Prostate gland (tissue), 2 donors: ENCODE measurements around the gene PLEKHN1. TPM values are rescaled to one million over a fixed set of nuclear protein-coding genes. Genes with fewer than 3 reads are reported as not detected.

Experiments
- DNase-seq: peaks from one replicate; pipeline ENCODE4 v3.0.0-alpha.2; 2019; ENCODE audit warnings: low spot score
- H3K27ac ChIP-seq, 2 donors: fragments of 200-600 bp; sonication (generic); 2 replicates each; pipeline ENCODE4 v1.5.1; 2017 to 2019
- H3K27me3 ChIP-seq: fragments of 200-600 bp; sonication (generic); replicated peaks from 2 replicates; pipeline ENCODE4 v1.5.1; 2019; ENCODE audit not compliant: insufficient read depth
- H3K36me3 ChIP-seq, 2 donors: fragments of 200-600 bp; sonication (generic); 1 replicate in 1 of 2; 2 replicates in 1 of 2; pipeline versions ENCODE4 v1.5.1 to v1.8.1; 2017 to 2019
- H3K4me1 ChIP-seq: fragments of 200-600 bp; sonication (generic); replicated peaks from 2 replicates; pipeline ENCODE4 v1.5.1; 2019
- H3K4me3 ChIP-seq, 2 donors: fragments of 200-600 bp; sonication (generic); 2 replicates each; pipeline ENCODE4 v1.5.1; 2017 to 2019
- H3K9me3 ChIP-seq: fragments of 200-600 bp; sonication (generic); 2 replicates; pipeline ENCODE4 v1.5.1; 2017
- POLR2A ChIP-seq: fragments of 450-650 bp; IDR thresholded peaks from one replicate; pipeline ENCODE4 v1.6.1; 2016; ENCODE audit warnings: antibody characterized with exemption, mild to moderate bottlenecking
- POLR2AphosphoS5 ChIP-seq: sonication (generic); formaldehyde crosslinking; IDR thresholded peaks from one replicate; pipeline ENCODE4 v1.6.1; 2017; ENCODE audit warnings: antibody characterized with exemption
- WGBS: methylation state at CpG from one replicate; pipeline ENCODE4 v1.1.5; 2018; 5-methylcytosine and 5-hydroxymethylcytosine counted together
- intact Hi-C: fragments of 100-400 bp; cut with DNase I; formaldehyde crosslinking; loops from one replicate; pipeline ENCODE4 v1.14.2; 2022
- total RNA-seq, 2 donors: library from RNA; depleted of rRNA; stranded (reverse); fragments of >200 nt; gene quantifications; one replicate each; pipeline ENCODE4 v1.1.0, GENCODE V29; 2016
- TF ChIP-seq, protein P1 (sequence below), 4 experiments: fragments of 200-600 bp in 2 of 4; fragments of 450-650 bp in 2 of 4; sonication (generic) in 2 of 4; IDR thresholded peaks; 1 replicate in 3 of 4; 2 replicates in 1 of 4; pipeline ENCODE4 v1.5.1; 2016 to 2019; ENCODE audit warnings: antibody characterized with exemption in 4 of 4, mild to moderate bottlenecking in 2 of 4, moderate library complexity in 2 of 4

The PLEKHN1 gene
- total RNA-seq, 2 donors from 2014 or later, result 1.4 to 6.4 TPM

DNA sequence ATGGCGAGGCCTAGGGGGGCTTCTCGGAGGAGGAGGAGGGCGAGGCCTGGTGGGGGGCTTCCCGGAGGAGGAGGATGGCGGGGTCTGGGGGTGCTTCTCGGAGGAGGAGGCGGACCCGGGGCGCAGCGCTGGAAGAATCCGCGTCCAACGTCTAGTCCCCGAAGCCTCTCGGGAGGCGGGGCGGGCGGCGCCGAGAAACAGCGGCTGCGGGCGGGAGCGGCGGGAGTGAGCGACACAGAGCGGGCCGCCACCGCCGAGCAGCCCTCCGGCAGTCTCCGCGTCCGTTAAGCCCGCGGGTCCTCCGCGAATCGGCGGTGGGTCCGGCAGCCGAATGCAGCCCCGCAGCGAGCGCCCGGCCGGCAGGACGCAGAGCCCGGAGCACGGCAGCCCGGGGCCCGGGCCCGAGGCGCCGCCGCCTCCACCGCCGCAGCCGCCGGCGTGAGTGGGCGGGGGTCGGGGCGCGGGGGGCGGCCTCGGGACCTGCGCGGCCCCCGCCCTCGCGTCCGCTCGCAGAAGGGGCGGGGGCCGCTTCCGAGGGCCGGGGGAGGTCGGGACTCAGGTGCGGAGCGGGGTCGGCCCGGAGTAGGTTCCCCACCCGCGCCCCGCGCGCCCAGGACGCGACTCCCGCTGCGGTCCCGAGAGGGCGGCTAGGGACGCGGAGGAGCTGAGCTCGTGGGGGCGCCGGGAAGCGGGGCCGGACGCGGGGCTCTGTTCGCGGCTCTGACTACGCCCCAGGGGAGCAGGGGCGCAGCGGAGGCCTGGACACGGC is 5.7 kb upstream of the PLEKHN1 start, which contains the start of gene KLHL17:
KLHL17 (plus strand) TSS at position 222 of the 769 bp plus-strand sequence; CDS start at position 332, 110 bp downstream.
- TF ChIP-seq, protein P1, sequence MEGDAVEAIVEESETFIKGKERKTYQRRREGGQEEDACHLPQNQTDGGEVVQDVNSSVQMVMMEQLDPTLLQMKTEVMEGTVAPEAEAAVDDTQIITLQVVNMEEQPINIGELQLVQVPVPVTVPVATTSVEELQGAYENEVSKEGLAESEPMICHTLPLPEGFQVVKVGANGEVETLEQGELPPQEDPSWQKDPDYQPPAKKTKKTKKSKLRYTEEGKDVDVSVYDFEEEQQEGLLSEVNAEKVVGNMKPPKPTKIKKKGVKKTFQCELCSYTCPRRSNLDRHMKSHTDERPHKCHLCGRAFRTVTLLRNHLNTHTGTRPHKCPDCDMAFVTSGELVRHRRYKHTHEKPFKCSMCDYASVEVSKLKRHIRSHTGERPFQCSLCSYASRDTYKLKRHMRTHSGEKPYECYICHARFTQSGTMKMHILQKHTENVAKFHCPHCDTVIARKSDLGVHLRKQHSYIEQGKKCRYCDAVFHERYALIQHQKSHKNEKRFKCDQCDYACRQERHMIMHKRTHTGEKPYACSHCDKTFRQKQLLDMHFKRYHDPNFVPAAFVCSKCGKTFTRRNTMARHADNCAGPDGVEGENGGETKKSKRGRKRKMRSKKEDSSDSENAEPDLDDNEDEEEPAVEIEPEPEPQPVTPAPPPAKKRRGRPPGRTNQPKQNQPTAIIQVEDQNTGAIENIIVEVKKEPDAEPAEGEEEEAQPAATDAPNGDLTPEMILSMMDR (IDR thresholded peaks at IDR 0.05), result no peak
- TF ChIP-seq POLR2A (no peak), POLR2AphosphoS5 (no peak)
- intact Hi-C loops, result no loop called here

DNA sequence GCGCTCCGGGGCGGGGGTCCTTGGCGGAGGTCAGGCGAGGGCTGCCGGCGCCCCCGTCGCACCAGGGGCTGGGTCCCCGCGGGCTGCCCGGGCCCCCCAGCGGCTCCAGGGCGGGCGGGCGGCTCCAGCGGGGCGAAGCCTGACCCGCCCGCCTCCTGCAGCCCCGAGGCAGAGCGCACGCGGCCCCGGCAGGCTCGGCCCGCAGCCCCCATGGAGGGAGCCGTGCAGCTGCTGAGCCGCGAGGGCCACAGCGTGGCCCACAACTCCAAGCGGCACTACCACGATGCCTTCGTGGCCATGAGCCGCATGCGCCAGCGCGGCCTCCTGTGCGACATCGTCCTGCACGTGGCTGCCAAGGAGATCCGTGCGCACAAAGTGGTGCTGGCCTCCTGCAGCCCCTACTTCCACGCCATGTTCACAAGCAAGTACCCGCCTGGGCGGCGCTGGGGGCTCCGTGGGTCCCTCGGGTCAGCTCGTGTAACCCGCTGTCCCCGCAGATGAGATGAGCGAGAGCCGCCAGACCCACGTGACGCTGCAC is 5.1 kb upstream of the PLEKHN1 start:
- TF ChIP-seq, protein P1 (IDR thresholded peaks at IDR 0.05), result no peak
- TF ChIP-seq POLR2A (no peak), POLR2AphosphoS5 (no peak)
- no peaks in the 10 kb centered on the region for H3K27me3 ChIP-seq
- DNase-seq, result no peak
- WGBS, result 41% methylated on average over 48 of the region's 56 CpGs
- no peaks in the 10 kb centered on the region for H3K9me3 ChIP-seq
- no peak overlapping the region for H3K27ac ChIP-seq
- H3K4me3 ChIP-seq, result peak overlapping the region; percentile 84 to 90
- peaks cover 0 to 6% of the 10 kb centered on the region in 2 donors for H3K36me3 ChIP-seq
- peaks cover 10% of the 10 kb centered on the region for H3K4me1 ChIP-seq
- intact Hi-C loops, result no loop called here

More for the DNA sequence above, 5.7 kb upstream of the PLEKHN1 start, which contains the start of gene KLHL17:
- no peaks in the 10 kb centered on the region for H3K9me3 ChIP-seq
- H3K4me1 ChIP-seq, result peaks cover 6% of the 10 kb centered on the region
- no peak within 1 kb of the TSS for H3K27ac ChIP-seq
- peaks cover 5 to 8% of the 10 kb centered on the region in 2 donors for H3K36me3 ChIP-seq
- peak; percentile 46 for DNase-seq
- 1% methylated on average over 82 of the region's 109 CpGs for WGBS
- H3K27me3 ChIP-seq, result no peaks in the 10 kb centered on the region
- peak within 1 kb of the TSS; percentile 84 to 90 for H3K4me3 ChIP-seq

DNA sequence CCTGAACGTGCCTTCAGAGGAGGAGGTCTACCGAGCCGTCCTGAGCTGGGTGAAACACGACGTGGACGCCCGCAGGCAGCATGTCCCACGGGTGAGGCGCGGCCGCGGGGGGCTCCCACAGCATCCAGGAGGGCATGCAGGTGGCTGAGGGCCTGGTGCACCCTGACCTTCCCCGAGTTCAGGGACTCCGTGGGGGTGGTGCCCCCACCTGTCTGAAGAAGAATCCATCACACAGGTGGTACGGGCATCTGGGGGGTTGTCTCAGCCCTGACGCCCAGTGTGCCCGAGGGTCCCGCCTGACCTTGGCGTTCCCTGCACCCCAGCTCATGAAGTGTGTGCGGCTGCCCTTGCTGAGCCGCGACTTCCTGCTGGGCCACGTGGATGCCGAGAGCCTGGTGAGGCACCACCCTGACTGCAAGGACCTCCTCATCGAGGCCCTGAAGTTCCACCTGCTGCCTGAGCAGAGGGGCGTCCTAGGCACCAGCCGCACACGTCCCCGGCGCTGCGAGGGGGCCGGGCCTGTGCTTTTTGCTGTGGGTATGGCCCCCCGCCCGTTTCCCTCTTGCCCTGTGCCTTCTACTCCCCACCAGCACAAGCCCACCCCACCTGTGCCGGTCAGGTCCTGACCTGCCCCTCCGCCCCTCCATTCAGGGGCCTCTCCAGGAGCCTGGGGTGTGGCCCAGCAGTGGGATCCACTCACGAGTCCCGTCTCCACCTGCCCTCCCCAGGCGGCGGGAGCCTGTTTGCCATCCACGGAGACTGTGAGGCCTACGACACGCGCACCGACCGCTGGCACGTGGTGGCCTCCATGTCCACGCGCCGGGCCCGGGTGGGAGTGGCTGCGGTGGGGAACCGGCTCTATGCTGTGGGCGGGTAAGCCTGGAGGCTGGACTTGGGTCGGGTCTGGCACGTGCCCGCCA is 3.6 kb upstream of the PLEKHN1 start:
- TF ChIP-seq, protein P1 (IDR thresholded peaks at IDR 0.05), result no peak
- TF ChIP-seq POLR2AphosphoS5 (no peak), POLR2A (no peak)
- no peak overlapping the region for H3K27ac ChIP-seq
- H3K4me3 ChIP-seq, result no peak overlapping the region
- peaks cover 8% of the 10 kb centered on the region for H3K4me1 ChIP-seq
- intact Hi-C loops, result no loop called here
- DNase-seq, result no peak
- H3K9me3 ChIP-seq, result no peaks in the 10 kb centered on the region
- H3K27me3 ChIP-seq, result no peaks in the 10 kb centered on the region
- 94% methylated on average over 53 of the region's 57 CpGs for WGBS
- no peaks in the 10 kb centered on the region for H3K36me3 ChIP-seq

DNA sequence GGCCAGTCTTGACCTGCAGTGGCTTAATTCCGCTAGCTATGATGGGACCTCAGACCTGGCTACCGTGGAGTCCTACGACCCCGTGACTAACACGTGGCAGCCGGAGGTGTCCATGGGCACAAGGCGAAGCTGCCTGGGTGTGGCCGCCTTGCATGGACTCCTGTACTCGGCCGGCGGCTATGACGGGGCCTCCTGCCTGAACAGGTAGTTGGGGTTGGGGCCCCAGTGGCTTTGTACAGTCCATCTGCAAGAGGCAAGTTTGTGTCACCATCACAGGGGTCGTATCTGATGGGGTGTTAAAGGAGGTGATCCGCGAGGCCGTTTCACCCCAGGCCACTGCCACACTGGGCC is 3.0 kb upstream of the PLEKHN1 start:
- H3K27ac ChIP-seq, result no peak overlapping the region
- no peaks in the 10 kb centered on the region for H3K9me3 ChIP-seq
- no peak for DNase-seq
- intact Hi-C loops, result no loop called here
- peaks cover 6% of the 10 kb centered on the region for H3K4me1 ChIP-seq
- H3K36me3 ChIP-seq, result no peaks in the 10 kb centered on the region
- no peaks in the 10 kb centered on the region for H3K27me3 ChIP-seq
- WGBS, result 92% methylated on average over 16 of the region's 16 CpGs
- no peak overlapping the region for H3K4me3 ChIP-seq
- TF ChIP-seq POLR2AphosphoS5 (no peak), POLR2A (no peak)
- TF ChIP-seq, protein P1 (IDR thresholded peaks at IDR 0.05), result no peak
